ENCODE data around the gene BMPR1A.

Gene BMPR1A

GRCh38 chr10:86756511-86757112 is at the start of gene BMPR1A:
TSS of gene BMPR1A (plus strand) at chr10:86756619. CDS start at chr10:86876019, 119,400 bp downstream.
- no peak for DNase-seq

GRCh38 chr10:86706977-86707376 is 49.4 kb upstream of the BMPR1A start:
- DNase-seq = no peak

DNA sequence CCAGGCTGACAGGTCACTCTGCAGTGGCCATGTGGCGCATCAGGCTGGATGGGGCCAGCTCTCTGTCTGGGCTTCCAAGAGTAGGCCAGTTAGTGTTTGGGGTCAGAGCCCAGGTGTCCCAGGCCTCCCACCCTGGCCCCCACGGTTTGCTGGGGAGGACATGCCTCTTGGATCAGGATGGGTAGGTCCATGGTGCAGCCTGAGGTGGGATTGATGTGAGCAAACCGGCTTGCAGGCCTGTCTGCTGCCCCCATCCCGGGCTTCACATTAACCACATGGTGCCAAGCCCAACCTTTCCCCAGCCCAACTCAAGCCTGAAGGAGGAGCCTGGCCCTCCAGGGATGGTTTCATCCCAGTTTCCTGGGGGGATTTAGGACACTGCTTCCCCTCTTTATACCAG is 48.9 kb upstream of the BMPR1A start:
- DNase-seq = no peak

GRCh38 chr10:86708068-86708782 is 48.2 kb upstream of the BMPR1A start:
- DNase-seq = no peak

GRCh38 chr10:86708783-86709380 is 47.5 kb upstream of the BMPR1A start:
- no peak for DNase-seq

GRCh38 chr10:86709396-86710185 is 46.8 kb upstream of the BMPR1A start:
- no peak for DNase-seq

GRCh38 chr10:86710987-86711512 is 45.4 kb upstream of the BMPR1A start:
- peak; percentile 88 for DNase-seq

- peak; percentile 61 for DNase-seq
Measured at GRCh38 chr10:86711513-86712316, 44.7 kb upstream of the BMPR1A start.

GRCh38 chr10:86712317-86712707 is 44.1 kb upstream of the BMPR1A start:
- peak; percentile 9 for DNase-seq

DNA sequence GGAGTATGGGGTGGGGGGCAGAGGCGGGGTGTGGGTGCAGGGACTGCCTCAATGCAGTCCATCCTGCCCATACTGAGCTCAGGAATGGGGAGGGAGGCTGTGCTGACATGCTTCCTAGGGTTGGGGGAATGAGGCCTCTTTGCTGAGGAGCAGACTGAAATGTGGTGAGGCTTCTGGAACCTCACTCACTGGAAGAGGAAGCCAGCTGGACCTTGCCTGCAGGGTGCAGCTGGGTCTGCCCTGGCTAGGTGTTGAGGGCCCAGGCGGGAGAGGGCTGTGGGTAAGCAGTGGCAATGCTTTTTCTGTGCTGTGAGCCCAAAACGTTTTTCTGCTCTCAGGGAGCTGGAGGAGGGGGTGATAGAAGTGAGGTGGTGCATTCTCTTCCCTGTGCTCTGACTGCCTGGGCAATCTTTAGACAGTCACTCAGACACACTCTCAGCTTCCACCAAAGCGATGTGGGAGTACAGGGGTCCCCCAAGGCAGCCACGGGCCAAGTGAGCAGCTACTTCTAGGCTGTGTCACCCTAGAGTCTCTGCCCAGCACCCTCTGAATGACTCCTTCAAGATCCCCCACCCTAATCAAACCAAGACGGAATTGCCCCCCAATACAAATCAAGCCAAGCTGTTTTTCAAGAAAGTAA is 41.1 kb upstream of the BMPR1A start:
- DNase-seq = no peak

DNA sequence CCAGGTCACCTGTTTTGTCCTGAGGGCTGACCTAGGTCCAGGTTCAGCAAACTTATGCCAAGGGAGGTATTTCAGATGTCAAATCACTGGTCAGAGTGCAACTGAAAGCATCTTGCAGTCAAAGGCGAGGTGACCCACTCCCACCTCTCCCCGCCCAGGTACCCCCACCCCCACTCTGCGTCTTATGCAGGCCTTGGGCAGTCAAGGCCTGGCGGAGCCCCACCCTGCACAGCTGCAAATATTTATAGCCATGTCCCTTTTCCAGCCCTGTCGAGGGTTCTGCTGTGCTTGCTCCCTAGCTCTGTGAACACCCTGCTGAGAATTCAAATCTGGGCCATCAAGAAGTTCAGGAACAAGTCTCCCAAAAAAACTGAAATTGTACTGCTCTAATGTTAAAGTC is 40.6 kb upstream of the BMPR1A start:
- DNase-seq = no peak

- no peak for DNase-seq
Measured at GRCh38 chr10:86716466-86716865, 40.0 kb upstream of the BMPR1A start.

- DNase-seq = no peak
Measured at GRCh38 chr10:86718556-86718955, 37.9 kb upstream of the BMPR1A start.

DNA sequence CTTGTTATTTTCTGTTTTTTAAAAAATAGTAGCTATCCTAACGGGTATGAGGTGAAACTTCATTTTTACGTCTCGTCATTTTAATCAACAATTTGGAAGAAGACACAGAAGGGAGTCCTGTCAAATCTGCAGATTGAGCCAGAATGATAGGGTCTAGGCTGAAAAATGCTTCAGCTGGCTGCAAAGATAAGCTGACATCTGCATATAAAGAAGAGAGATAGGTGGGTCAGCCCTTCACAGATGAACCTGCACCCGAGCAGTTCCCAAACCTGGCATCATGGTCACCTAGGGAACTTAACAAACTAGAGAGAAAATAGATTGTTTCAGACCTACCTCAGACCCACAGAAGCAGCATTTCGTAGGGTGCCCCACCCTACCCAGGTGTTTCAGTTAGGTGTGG is 35.2 kb upstream of the BMPR1A start:
- no peak for DNase-seq

DNA sequence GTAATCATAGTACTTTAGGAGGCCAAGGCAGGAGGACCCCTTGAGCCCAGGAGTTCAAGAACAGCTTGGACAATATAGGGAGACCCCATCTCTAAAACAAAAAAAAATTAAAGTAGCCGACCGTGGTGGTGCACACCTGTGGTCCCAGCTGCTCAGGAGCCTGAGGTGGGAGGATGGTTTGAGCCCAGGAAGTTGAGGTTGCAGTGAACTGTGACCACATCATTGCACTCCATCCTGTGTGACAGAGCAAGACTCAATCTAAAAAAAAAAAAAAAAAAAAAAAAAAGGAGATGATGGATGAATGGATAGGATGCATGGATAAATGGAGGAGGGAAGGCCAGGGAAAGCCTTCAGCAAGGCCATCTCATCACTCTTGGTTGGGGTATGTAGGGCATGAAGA is 33.4 kb upstream of the BMPR1A start:
- no peak for DNase-seq

DNA sequence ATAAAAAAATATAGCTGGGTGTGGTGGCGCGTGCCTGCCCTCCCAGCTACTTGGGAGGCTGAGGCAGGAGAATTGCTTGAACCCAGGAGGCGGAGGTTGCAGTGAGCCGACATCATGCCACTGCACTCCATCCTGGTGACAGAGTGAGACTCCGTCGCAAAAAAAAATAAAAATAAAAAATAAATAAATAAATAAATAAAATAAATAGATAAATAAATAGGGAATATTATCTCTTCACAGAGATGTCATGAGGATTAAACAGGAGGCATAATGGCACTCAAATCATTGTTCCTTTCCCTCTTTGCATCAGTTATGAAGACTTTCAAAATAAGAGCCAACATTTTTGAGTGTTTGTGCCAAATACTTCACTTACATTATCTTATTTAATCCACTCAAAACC is 32.0 kb upstream of the BMPR1A start:
- no peak for DNase-seq

GRCh38 chr10:86725980-86726676 is 30.3 kb upstream of the BMPR1A start:
- no peak for DNase-seq

DNA sequence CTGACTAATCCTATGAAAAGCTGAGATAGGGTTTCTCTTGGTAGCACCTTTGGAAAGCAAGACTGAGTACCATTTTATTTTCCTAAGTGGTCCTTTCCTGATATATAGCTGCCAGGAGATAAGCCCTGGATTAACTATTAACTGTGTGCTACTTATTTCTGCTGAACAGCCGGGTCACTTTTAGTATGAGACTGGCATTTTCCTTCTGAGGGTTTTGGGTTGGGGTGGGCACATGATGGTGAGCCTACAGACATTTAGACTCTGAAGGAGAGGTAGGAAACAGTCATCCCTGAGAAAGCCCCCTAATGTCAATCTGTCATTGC is 29.8 kb upstream of the BMPR1A start:
- DNase-seq = no peak

- no peak for DNase-seq
Measured at GRCh38 chr10:86727470-86727869, 28.9 kb upstream of the BMPR1A start.

GRCh38 chr10:86728056-86728455 is 28.4 kb upstream of the BMPR1A start:
- DNase-seq = no peak

DNA sequence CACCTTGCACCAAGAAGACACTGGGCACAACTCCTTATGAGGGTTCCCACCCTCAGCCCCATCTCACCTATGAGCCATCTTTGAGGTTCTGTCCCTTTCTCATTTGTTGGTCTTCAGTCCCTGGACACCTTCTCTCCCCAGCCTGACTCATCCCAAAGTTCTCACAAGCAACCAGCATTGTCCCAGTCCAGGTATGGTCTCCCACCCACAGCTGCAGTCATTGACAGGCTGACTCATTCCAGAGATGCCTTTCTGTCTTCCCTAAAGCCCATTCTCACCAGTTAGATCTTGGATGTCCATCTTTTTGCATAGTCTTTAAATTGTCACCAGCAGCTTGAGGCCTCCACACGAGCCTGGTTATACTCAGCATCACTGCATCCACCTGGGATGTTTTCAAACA is 26.7 kb upstream of the BMPR1A start:
- no peak for DNase-seq
